Measurements from ENCODE around the gene SALL2.

SALL2 gene

DNA sequence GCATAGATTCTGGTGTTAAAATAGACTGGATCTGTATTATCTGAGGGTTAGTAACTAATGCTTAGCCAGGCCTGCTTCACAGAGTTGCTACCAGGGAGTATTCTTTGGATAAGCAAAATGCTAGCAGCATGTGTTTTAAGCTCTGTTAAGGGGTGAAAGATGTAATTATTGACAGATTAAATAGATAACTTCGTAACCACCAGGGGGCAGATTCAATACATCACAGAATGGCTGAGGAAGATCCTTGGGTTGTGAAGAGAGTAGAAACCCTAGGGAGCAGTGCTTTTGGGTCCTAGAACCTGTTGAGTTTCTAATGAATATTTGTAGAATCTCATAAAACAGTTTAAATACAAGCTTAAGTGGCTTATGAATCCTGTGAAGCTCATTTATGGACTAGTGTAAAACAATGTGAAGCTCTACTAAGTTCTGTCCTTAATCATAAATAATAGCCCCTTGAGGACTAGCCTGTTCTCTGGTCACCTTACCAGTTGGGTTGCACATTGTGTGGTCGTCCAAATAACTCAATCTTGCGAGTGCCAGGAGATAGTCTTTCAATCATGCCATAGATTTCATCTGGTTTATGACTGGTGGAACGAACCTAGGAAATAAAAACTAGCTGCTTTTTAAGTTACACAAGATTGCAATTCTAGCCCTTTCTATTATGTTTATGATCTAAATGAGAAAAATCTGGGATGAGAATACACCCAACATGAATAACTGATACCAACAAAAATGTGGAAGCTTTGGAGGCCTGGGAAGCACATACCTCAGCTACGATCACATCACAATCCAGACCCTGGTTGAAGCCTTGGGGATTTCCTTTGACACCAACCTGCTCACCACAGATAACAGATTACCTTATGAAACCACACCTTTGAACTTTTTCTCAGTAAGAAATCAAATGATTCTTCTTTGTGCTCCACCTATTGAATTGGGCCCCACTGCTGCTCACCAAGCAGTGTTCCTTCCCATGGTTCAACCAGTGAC, 27.3 kb downstream of the SALL2 start:
- no peak overlapping the region for H3K27ac ChIP-seq
- no peak overlapping the region for H3K4me3 ChIP-seq

DNA sequence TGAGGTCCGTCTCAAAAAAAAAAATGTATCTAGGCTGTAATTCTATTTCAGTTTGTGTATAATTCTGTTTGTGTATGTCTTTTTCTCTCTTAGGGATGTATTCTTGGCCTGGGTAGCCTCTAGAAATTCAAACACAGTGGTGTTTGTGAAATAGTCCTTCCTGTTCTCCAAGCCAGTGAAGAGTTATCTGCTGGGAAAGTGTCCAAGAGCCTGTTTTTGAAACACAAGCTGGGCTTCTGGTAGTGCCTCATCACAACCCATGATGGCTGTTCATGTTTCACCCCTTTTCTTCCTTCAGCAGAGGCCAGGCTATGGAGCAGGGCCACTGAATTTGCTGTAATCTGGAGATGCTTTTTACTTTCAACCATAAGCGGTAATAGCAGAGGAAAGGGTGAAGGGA, 29.7 kb downstream of the SALL2 start:
- H3K27ac ChIP-seq: no peak overlapping the region

DNA sequence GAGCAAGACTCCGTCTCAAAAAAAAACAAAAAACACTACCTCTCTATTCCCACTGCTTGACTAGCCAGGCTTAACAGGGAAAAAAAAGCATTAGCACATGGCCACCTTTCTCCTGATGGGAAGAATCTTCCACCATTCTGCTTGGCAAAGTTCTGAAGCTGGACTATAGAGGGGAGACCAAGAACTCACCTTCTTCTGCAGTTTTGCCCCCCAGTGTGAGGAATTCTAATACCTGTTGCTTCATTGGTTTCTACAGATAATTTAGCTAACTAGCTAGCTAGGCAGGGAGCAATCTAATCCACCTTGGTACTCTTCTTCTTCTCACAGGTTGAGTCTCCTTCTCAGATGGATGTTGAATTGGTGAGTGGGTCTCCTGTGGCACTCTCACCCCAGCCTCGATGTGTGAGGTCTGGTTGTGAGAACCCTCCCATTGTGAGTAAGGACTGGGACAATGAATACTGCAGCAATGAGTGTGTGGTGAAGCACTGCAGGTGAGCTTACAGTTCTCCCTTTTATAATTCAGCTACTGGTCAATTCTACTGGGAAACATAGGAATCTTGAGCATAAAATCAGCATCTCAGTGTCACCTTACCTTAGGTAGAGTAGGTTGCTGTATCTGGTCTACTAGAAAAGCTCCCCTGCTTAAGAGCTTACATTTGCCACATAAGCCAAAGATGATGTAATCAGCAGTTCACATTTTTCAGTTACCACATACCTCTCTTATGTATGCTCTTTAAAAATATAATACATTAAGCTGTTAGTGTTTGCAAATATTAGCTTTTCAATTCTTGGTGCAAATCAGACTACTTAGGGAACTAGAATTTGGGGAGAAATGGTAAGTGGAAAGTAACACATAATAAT, 31.0 kb downstream of the SALL2 start:
- Histone ChIP-seq H3K4me3 (no peak overlapping the region), H3K27ac (no peak overlapping the region)

More for the DNA sequence above, 29.7 kb downstream of the SALL2 start:
- H3K4me3 ChIP-seq: no peak overlapping the region

DNA sequence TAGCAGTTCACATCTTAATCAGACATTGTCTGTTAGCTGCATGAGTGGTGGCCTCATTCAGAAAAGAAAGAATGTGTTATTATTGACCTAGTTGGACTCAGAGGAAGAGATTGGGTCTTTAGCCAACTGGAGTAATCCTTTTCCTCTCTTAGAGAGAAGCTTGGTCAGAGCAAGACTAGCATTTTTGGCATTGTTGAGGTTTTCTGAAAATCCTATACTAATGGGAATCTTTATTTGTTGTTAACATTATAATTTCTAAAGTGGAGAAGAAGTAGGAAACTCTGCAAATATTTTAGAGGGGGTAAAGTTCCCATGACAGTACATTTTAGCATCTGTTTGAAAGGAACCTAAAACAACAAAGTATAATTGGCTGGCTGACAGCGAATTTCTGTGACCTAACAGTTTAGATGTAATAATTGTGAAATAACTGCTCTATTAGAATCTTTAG, 39.5 kb downstream of the SALL2 start:
- no peak overlapping the region for H3K27ac ChIP-seq
- H3K4me3 ChIP-seq: no peak overlapping the region

DNA sequence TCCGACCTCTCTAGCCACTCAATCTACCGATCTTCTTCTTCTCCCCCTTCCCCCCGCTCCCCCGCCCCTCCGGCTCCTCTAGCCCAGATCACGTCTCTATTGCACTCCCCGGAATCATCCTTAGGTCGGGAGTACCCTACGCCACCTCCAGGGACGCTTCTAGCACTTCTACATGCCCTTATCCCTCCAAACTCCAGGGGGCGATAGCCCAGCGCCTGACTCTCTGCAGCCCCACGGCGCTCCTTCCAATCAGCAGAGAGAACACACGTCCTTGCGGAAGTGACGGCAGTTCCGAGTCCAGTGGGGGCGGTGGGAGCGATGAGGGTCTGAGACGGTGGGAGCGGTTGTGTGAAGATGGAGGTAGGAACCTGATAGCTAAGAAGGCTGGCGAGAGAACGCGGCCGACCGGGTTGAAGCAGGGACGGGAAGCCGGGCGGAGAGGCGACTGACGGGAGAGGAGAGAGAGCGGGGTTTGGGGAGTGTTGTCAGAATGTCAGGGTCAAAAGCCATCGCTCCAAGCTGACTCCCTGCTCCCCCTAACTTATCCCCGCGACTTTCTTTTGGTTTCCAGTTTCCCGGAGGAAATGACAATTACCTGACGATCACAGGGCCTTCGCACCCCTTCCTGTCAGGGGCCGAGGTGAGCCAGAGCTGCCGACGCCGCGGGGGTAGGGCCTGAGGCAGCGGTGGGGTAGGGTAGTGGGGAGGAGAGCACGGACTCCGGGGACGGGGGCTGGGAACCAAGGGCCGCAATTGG, 49.0 kb downstream of the SALL2 start, which contains the start of the genes RAB2B and TOX4:
TSS of gene RAB2B (minus strand) at position 35 of the 757 bp plus-strand sequence. CDS start 87 bp downstream, outside the sequence.
TSS of gene TOX4 (plus strand) at position 271 of the 757 bp plus-strand sequence. CDS start at position 355, 84 bp downstream.
- peak within 1 kb of the TSS; percentile 54 to 96 (median 67) for H3K4me3 ChIP-seq
- peak within 1 kb of the TSS; percentile 69 to 94 (median 90) for H3K27ac ChIP-seq

DNA sequence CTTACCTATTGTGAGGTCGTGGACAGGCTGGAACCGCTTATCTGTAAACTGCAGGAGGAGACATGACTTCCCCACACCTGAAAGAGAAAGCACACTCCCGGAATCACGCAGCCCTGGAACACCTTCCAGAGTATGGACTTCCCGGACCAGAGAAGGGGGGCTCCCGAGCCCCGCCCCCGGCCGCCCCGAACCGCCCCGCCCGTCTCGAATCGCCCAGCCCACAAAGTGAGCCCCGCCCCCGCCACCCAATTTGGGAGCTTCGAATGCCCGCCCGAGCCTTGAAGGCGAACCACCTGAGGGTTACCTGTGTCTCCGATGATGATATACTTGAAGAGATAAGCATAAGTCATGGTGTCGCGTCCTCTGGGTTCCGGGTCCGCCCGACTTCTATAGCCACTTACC, 49.6 kb downstream of the SALL2 start:
- Histone ChIP-seq H3K4me3 (peak overlapping the region; percentile 54 to 96 (median 67)), H3K27ac (peak overlapping the region in 20 of 21 experiments; percentile 69 to 94 (median 90))

DNA sequence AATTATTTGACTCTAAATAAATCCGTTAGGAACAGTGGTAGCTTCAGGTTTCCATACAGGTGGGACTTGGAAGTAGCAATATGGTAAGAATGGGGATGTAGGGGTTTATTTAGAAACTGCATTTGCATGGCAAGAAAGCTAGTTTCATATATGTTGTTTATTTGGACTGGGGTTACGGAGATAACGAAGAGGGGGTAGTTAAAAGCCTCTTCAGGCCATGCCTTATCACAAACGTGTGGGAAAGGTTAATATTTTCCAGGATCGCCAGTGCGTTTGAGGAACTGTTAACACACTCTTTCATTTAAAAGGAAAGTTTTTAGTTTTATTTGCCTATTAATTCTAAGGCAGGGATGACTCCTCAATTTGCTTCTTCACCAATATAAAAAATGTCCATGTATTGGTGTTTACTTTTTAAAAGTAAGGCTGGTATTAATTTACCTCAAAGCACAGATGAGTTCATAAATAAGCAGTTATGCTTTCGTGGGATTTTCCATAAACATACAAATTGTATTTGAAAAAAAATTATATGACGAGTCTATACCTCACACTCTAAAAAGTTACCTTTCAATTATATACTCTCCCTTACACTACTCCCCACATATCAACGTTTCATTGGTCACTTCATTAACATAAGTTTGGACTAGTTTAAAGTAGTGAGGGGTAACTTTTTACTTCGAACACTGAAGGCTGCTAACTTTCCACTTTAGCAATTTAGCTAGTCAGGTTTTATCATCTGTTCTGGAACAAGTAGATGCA, 50.2 kb downstream of the SALL2 start:
- Histone ChIP-seq H3K4me3 (peak overlapping the region; percentile 54 to 96 (median 67)), H3K27ac (peak overlapping the region in 20 of 21 experiments; percentile 69 to 94 (median 90))
